PC-9 (cell line): Measurements from ENCODE around the gene PTRH2. TPM values are rescaled to one million over a fixed set of nuclear protein-coding genes. Genes with fewer than 3 reads are reported as not detected.

Source experiments
- total RNA-seq: library from RNA; stranded (reverse); gene quantifications from 2 replicates; pipeline ENCODE4 v1.2.3, GENCODE V29; 2021

The PTRH2 gene
- total RNA-seq, 1 experiment from 2014 or later = 25.9 TPM

Other genes starting within 250 kb of the PTRH2 start
- gene DHX40, start 141.8 kb downstream of the PTRH2 start, total RNA-seq = 32.8 and 38.9 TPM in 2 replicates
- 164 and 206 TPM in 2 replicates for gene CLTC, start 87.5 kb downstream of the PTRH2 start, total RNA-seq
- 222 and 236 TPM in 2 replicates for gene VMP1, start 224 bp upstream of the PTRH2 start, total RNA-seq
- gene TUBD1, start 185.5 kb upstream of the PTRH2 start, total RNA-seq = 11.8 and 13.5 TPM in 2 replicates
- gene RPS6KB1, start 185.7 kb upstream of the PTRH2 start, total RNA-seq = 31.4 and 41.8 TPM in 2 replicates